HEK293T (cell line): ENCODE data around the gene UIMC1.
A peak's percentile ranks its signal among the peaks of the same experiment; 100 is the strongest.
"Not testable (repeated sequence)": the region's sequence is repeated elsewhere in the genome, so short reads cannot be mapped to it uniquely, and the experiment has no call there.

ENCODE experiments used
- CTCF ChIA-PET: fragments of 350-600 bp; formaldehyde crosslinking; extraction: SDS; loops from one replicate; lab custom pipeline; 2021; ENCODE audit warnings: antibody characterized with exemption, inconsistent platforms; lab: Yijun Ruan, JAX
- POLR2A ChIA-PET: fragments of 350-600 bp; formaldehyde crosslinking; extraction: SDS; loops from one replicate; lab custom pipeline; 2020; ENCODE audit warnings: antibody characterized with exemption, inconsistent platforms; lab: Yijun Ruan, JAX
- DNase-seq: peaks from one replicate; pipeline ENCODE4 v3.0.0; 2012; ENCODE audit warnings: mixed read lengths; ENCODE audit errors: extremely low spot score
- ARNT ChIP-seq: fragments of 450-650 bp; IDR thresholded peaks from 2 replicates; pipeline ENCODE4 v1.6.1; 2017; ENCODE audit warnings: mild to moderate bottlenecking
- BHLHE40 ChIP-seq: fragments of 450-650 bp; IDR thresholded peaks from 2 replicates; pipeline ENCODE4 v1.6.1; 2016; ENCODE audit warnings: mild to moderate bottlenecking, moderate library complexity, borderline replicate concordance
- CTBP1 ChIP-seq: fragments of 450-650 bp; IDR thresholded peaks from 2 replicates; pipeline ENCODE4 v1.6.1; 2016; ENCODE audit warnings: borderline replicate concordance
- ELF4 ChIP-seq: fragments of 450-650 bp; IDR thresholded peaks from 2 replicates; pipeline ENCODE4 v1.6.1; 2017; ENCODE audit warnings: antibody characterized with exemption
- FOXA1 ChIP-seq: fragments of 450-650 bp; IDR thresholded peaks from 2 replicates; pipeline ENCODE4 v1.6.1; 2016; ENCODE audit warnings: mild to moderate bottlenecking
- FOXK2 ChIP-seq: fragments of 450-650 bp; IDR thresholded peaks from 2 replicates; pipeline ENCODE4 v1.6.1; 2016; ENCODE audit warnings: mild to moderate bottlenecking
- FOXM1 ChIP-seq: fragments of 450-650 bp; IDR thresholded peaks from 2 replicates; pipeline ENCODE4 v1.6.1; 2017; ENCODE audit warnings: mild to moderate bottlenecking, borderline replicate concordance
- HDGF ChIP-seq: fragments of 450-650 bp; IDR thresholded peaks from 2 replicates; pipeline ENCODE4 v1.6.1; 2017; ENCODE audit warnings: antibody characterized with exemption, borderline replicate concordance
- L3MBTL2 ChIP-seq: fragments of 450-650 bp; conservative IDR thresholded peaks from 2 replicates; pipeline ENCODE4 v1.6.1; 2016; ENCODE audit warnings: mild to moderate bottlenecking
- LEF1 ChIP-seq: fragments of 450-650 bp; IDR thresholded peaks from 2 replicates; pipeline ENCODE4 v1.6.1; 2017; ENCODE audit warnings: mild to moderate bottlenecking, borderline replicate concordance
- NFRKB ChIP-seq: fragments of 450-650 bp; IDR thresholded peaks from 2 replicates; pipeline ENCODE4 v1.6.1; 2016; ENCODE audit warnings: mild to moderate bottlenecking, moderate library complexity
- PKNOX1 ChIP-seq: fragments of 450-650 bp; IDR thresholded peaks from 2 replicates; pipeline ENCODE4 v1.6.1; 2016
- SP1 ChIP-seq: fragments of 450-650 bp; IDR thresholded peaks from 2 replicates; pipeline ENCODE4 v1.6.1; 2017
- SUZ12 ChIP-seq: fragments of 450-650 bp; IDR thresholded peaks from 2 replicates; pipeline ENCODE4 v1.6.1; 2016; ENCODE audit warnings: mild to moderate bottlenecking
- TARDBP ChIP-seq: fragments of 450-650 bp; IDR thresholded peaks from 2 replicates; pipeline ENCODE4 v1.6.1; 2016
- ZNF384 ChIP-seq: fragments of 450-650 bp; IDR thresholded peaks from 2 replicates; pipeline ENCODE4 v1.6.1; 2016

UIMC1 gene

GRCh38 chr5:177018341-177018740 lies 11.8 kb upstream of the UIMC1 start:
- POLR2A ChIA-PET, result interaction anchor here (0.7 to 1.0 kb wide), 2 partner anchors 12 to 521 kb away, joined by 3 read pairs; partner anchors contain the start of gene UIMC1
- TF ChIP-seq TARDBP (no peak), HDGF (no peak), FOXM1 (no peak), BHLHE40 (no peak), ELF4 (no peak), ARNT (no peak), FOXK2 (no peak), SP1 (no peak), SUZ12 (no peak), NFRKB (no peak), CTBP1 (no peak)

GRCh38 chr5:177015156-177015555 lies 8.6 kb upstream of the UIMC1 start:
- TF ChIP-seq FOXA1 (no peak), HDGF (no peak), TARDBP (no peak), NFRKB (no peak), ZNF384 (no peak)
- POLR2A ChIA-PET, result no interaction called here
- CTCF ChIA-PET, result interaction anchor here (0.5 to 0.7 kb wide), 2 partner anchors 95 to 403 kb away, joined by 3 read pairs; no protein-coding TSS in a partner anchor

More at GRCh38 chr5:177018341-177018740, 11.8 kb upstream of the UIMC1 start:
- no peak for DNase-seq
- CTCF ChIA-PET, result no interaction called here

GRCh38 chr5:177010153-177010552 lies 3.6 kb upstream of the UIMC1 start:
- CTCF ChIA-PET, result interaction anchor here (1.4 kb wide), 1 partner anchor 61 kb away, joined by 3 read pairs; no protein-coding TSS in a partner anchor
- no peak for TF ChIP-seq L3MBTL2
- no peak for TF ChIP-seq FOXA1
- no peak for TF ChIP-seq ARNT
- TF ChIP-seq LEF1, result no peak
- no peak for TF ChIP-seq SUZ12
- no peak for TF ChIP-seq ELF4
- TF ChIP-seq CTBP1, result no peak
- TF ChIP-seq SP1, result no peak
- no peak for TF ChIP-seq BHLHE40
- no peak for TF ChIP-seq ZNF384
- TF ChIP-seq FOXK2, result no peak
- TF ChIP-seq FOXM1, result no peak
- no peak for TF ChIP-seq HDGF
- no peak for TF ChIP-seq TARDBP
- TF ChIP-seq PKNOX1, result no peak
- TF ChIP-seq NFRKB, result no peak
- no peak for DNase-seq
- POLR2A ChIA-PET, result interaction anchor here (4.0 kb wide), 1 partner anchor 12 kb away, joined by 19 read pairs; the partner anchor contains the start of gene ZNF346

More at GRCh38 chr5:177015156-177015555, 8.6 kb upstream of the UIMC1 start:
- no peak for DNase-seq

- DNase-seq, result no peak
- CTCF ChIA-PET, result no interaction called here
- POLR2A ChIA-PET, result interaction anchor here (5.5 kb wide), 1 partner anchor 14 kb away, joined by 33 read pairs; the partner anchor contains the start of gene ZNF346
- TF ChIP-seq HDGF, result no peak
- TF ChIP-seq TARDBP, result no peak
- TF ChIP-seq FOXM1, result no peak
- no peak for TF ChIP-seq SUZ12
These were observed 2.1 kb upstream of the UIMC1 start for GRCh38 chr5:177008716-177009115.

GRCh38 chr5:177005619-177006264 lies 837 bp downstream of the UIMC1 start:
- POLR2A ChIA-PET, result interaction anchor here (0.9 to 5.5 kb wide), 6 partner anchors 9 to 28 kb away, joined by 3 to 33 read pairs (median 5); partner anchors contain the start of gene ZNF346
- no peak for TF ChIP-seq ZNF384
- TF ChIP-seq ARNT, result no peak
- no peak for TF ChIP-seq BHLHE40
- TF ChIP-seq FOXM1, result no peak
- TF ChIP-seq SP1, result no peak
- no peak for TF ChIP-seq L3MBTL2
- peak; percentile 64 for DNase-seq
- CTCF ChIA-PET, result interaction anchor here (0.7 to 1.8 kb wide), 4 partner anchors 17 to 345 kb away, joined by 3 to 6 read pairs (median 4); partner anchors contain the start of genes FGFR4 and ZNF346

GRCh38 chr5:177004961-177005360 lies 1.6 kb downstream of the UIMC1 start:
- DNase-seq, result no peak
- ChIA-PET POLR2A (interaction anchor here (0.9 to 5.5 kb wide), 6 partner anchors 8 to 27 kb away, joined by 3 to 33 read pairs (median 5); partner anchors contain the start of gene ZNF346), CTCF (interaction anchor here (0.7 to 1.8 kb wide), 4 partner anchors 17 to 344 kb away, joined by 3 to 6 read pairs (median 4); partner anchors contain the start of genes FGFR4 and ZNF346)
- TF ChIP-seq HDGF, result no peak
- TF ChIP-seq ELF4, result no peak
- TF ChIP-seq FOXA1, result no peak
- no peak for TF ChIP-seq CTBP1
- no peak for TF ChIP-seq SP1
- no peak for TF ChIP-seq ZNF384
- TF ChIP-seq FOXK2, result no peak
- no peak for TF ChIP-seq BHLHE40
- TF ChIP-seq LEF1, result no peak

- ChIA-PET CTCF (no interaction called here), POLR2A (no interaction called here)
- TF ChIP-seq TARDBP (no peak), ARNT (no peak), PKNOX1 (no peak), HDGF (no peak), SUZ12 (no peak), LEF1 (no peak), FOXA1 (no peak), SP1 (no peak), NFRKB (no peak), L3MBTL2 (no peak), FOXK2 (no peak), ZNF384 (no peak), BHLHE40 (no peak), ELF4 (no peak), CTBP1 (no peak), FOXM1 (no peak)
- DNase-seq, result no peak
These were observed 2.9 kb downstream of the UIMC1 start for GRCh38 chr5:177003649-177004048.

- DNase-seq, CTCF ChIA-PET: not testable (repeated sequence)
- POLR2A ChIA-PET, result interaction anchor here (0.8 kb wide), 1 partner anchor 22 kb away, joined by 3 read pairs; no protein-coding TSS in a partner anchor
These were observed 7.1 kb downstream of the UIMC1 start for GRCh38 chr5:176999526-176999925.
